Measurements from ENCODE around the gene GIPC2. TPM values are rescaled to one million over a fixed set of nuclear protein-coding genes. Genes with fewer than 3 reads are reported as not detected.

GIPC2 gene
- polyA plus RNA-seq, 2 of the 4 experiments (the other 2 are of a cell fraction): 0.06 TPM; not detected in 1

GRCh38 chr1:78054972-78055371 is 9.2 kb downstream of the GIPC2 start:
- ChIA-PET CTCF (no interaction called here), POLR2A (no interaction called here)
- no peaks in the 10 kb centered on the region for H3K4me1 ChIP-seq
- FAIRE-seq: no peak
- no peak for ATAC-seq
- TF ChIP-seq NR3C1 (IDR thresholded peaks at IDR 0.05) (no peak), ZSCAN20 (CRISPR knock-in tag; IDR thresholded peaks at IDR 0.05) (no peak), MYC (IDR thresholded peaks at IDR 0.05; ENCODE audit: borderline replicate concordance, low read length) (no peak), KDM5A (IDR thresholded peaks at IDR 0.05) (no peak), CTCF (IDR thresholded peaks at IDR 0.05) (no peak), JUN (IDR thresholded peaks at IDR 0.05) (no peak), CEBPB (IDR thresholded peaks at IDR 0.05) (no peak), ATOH8 (CRISPR knock-in tag; IDR thresholded peaks at IDR 0.05; ENCODE audit: low read depth) (no peak), FOSL2 (IDR thresholded peaks at IDR 0.05) (no peak), FOSL2 (CRISPR knock-in tag; IDR thresholded peaks at IDR 0.05) (no peak), NFE2L2 (conservative IDR thresholded peaks at IDR 0.05; ENCODE audit: low read length) (no peak)
- 40% methylated on average over 2 of the region's 2 CpGs for WGBS (ENCODE audit: missing lambda C conversion rate)
- no peaks in the 10 kb centered on the region for H3K9me3 ChIP-seq
- no peak overlapping the region for H3K4me3 ChIP-seq
- no peak for DNase-seq (ENCODE audit: low read depth in 1 of 2, low spot score in 1 of 2)
- H3K27ac ChIP-seq: no peak overlapping the region; a peak in 1 of 6 replicates
- no peak overlapping the region for H3K4me2 ChIP-seq

GRCh38 chr1:78055565-78056132 is 9.9 kb downstream of the GIPC2 start:
- ChIA-PET CTCF (interaction anchor here (0.6 to 1.3 kb wide), 2 partner anchors 9 to 39 kb away, joined by 3 to 4 read pairs; no protein-coding TSS in a partner anchor), POLR2A (no interaction called here)
- no peak for FAIRE-seq
- no peak overlapping the region for H3K4me2 ChIP-seq
- no peak overlapping the region for H3K27ac ChIP-seq
- H3K4me1 ChIP-seq: no peaks in the 10 kb centered on the region
- no peak for ATAC-seq
- no peaks in the 10 kb centered on the region for H3K9me3 ChIP-seq
- no peak for DNase-seq (ENCODE audit: low read depth in 1 of 2, low spot score in 1 of 2)
- H3K4me3 ChIP-seq: no peak overlapping the region
- TF ChIP-seq ESRRA (IDR thresholded peaks at IDR 0.05; ENCODE audit: borderline replicate concordance, low read length): no peak
- TF ChIP-seq FOSB (CRISPR knock-in tag; IDR thresholded peaks at IDR 0.05): no peak
- TF ChIP-seq HOXB5 (CRISPR knock-in tag; IDR thresholded peaks at IDR 0.05): no peak
- TF ChIP-seq PBX3 (IDR thresholded peaks at IDR 0.05): no peak
- no peak for TF ChIP-seq RNF2 (IDR thresholded peaks at IDR 0.05; ENCODE audit: borderline replicate concordance, low read depth)
- TF ChIP-seq HMGXB4 (CRISPR knock-in tag; IDR thresholded peaks at IDR 0.05; ENCODE audit: borderline replicate concordance): no peak
- 88% methylated on average over 3 of the region's 3 CpGs for WGBS (ENCODE audit: missing lambda C conversion rate)

GRCh38 chr1:78058670-78059069 is 12.9 kb downstream of the GIPC2 start:
- H3K27ac ChIP-seq: no peak overlapping the region
- FAIRE-seq: no peak
- WGBS (ENCODE audit: missing lambda C conversion rate): 41% methylated on average over 4 of the region's 4 CpGs
- no peaks in the 10 kb centered on the region for H3K9me3 ChIP-seq
- no peak overlapping the region for H3K4me3 ChIP-seq
- TF ChIP-seq ATOH8 (CRISPR knock-in tag; IDR thresholded peaks at IDR 0.05; ENCODE audit: low read depth) (no peak), SMC3 (IDR thresholded peaks at IDR 0.05) (no peak), CHD4 (IDR thresholded peaks at IDR 0.05; ENCODE audit: borderline replicate concordance) (no peak), HOXA7 (CRISPR knock-in tag; IDR thresholded peaks at IDR 0.05) (no peak), BCL3 (IDR thresholded peaks at IDR 0.05) (no peak), EHF (CRISPR knock-in tag; IDR thresholded peaks at IDR 0.05) (no peak), ESRRA (IDR thresholded peaks at IDR 0.05; ENCODE audit: borderline replicate concordance, low read length) (no peak), USF2 (IDR thresholded peaks at IDR 0.05) (no peak), MAFK (IDR thresholded peaks at IDR 0.05; ENCODE audit: partially characterized antibody) (no peak), JUN (IDR thresholded peaks at IDR 0.05) (no peak), CBX2 (IDR thresholded peaks at IDR 0.05; ENCODE audit: borderline replicate concordance, low read depth) (no peak), ZC3H11A (IDR thresholded peaks at IDR 0.05) (no peak)
- no peak overlapping the region for H3K4me2 ChIP-seq
- ChIA-PET POLR2A (no interaction called here), CTCF (no interaction called here)
- no peak for DNase-seq (ENCODE audit: low read depth in 1 of 2, low spot score in 1 of 2)
- no peak for ATAC-seq
- no peaks in the 10 kb centered on the region for H3K4me1 ChIP-seq
